ENCODE data around the gene TSPAN15.

DNA sequence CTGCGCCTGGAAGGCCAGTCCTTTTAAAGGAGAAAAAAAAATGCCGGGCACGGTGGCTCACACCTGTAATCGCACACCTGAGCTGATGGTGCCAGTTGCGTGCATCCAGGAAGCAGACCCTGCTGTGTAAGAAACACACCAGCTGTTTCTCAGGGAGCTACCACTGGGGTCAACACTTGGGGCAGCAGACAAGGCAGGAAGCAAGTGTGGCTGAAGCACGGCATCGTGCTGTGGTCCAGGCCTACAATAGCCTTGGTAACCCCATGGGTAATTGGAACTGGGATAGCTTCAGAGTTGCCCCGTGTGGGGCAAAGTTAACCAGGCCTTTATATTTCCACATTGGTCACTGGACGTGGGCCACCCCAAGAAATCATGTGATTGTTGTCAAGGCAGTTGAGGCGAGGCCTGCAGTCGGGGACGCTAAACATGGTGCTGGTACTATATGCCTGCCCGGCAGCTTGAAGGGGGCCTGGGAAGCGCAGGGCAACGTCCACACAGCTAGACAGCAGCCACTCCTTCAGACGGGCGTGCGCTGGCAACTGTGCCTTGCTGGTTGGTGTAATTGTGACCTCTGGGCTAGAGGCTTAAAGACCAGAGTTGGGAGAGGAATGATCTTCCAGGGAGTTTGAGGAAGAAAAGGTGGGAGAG is 32.0 kb upstream of the TSPAN15 start:
- TF ChIP-seq, protein P1, sequence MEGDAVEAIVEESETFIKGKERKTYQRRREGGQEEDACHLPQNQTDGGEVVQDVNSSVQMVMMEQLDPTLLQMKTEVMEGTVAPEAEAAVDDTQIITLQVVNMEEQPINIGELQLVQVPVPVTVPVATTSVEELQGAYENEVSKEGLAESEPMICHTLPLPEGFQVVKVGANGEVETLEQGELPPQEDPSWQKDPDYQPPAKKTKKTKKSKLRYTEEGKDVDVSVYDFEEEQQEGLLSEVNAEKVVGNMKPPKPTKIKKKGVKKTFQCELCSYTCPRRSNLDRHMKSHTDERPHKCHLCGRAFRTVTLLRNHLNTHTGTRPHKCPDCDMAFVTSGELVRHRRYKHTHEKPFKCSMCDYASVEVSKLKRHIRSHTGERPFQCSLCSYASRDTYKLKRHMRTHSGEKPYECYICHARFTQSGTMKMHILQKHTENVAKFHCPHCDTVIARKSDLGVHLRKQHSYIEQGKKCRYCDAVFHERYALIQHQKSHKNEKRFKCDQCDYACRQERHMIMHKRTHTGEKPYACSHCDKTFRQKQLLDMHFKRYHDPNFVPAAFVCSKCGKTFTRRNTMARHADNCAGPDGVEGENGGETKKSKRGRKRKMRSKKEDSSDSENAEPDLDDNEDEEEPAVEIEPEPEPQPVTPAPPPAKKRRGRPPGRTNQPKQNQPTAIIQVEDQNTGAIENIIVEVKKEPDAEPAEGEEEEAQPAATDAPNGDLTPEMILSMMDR (IDR thresholded peaks at IDR 0.05) = no peak
- no peak for TF ChIP-seq POLR2A (IDR thresholded peaks at IDR 0.05)
